Hippocampal formation (tissue), 2 donors: Measurements from ENCODE around the gene COMMD3.
"Not testable (repeated sequence)": the region's sequence is repeated elsewhere in the genome, so short reads cannot be mapped to it uniquely, and the experiment has no call there.

Experiments
- DNase-seq, 2 donors: peaks; one replicate each; lab custom pipeline; 2025; lab: John Stamatoyannopoulos, UW

The COMMD3 gene

DNA sequence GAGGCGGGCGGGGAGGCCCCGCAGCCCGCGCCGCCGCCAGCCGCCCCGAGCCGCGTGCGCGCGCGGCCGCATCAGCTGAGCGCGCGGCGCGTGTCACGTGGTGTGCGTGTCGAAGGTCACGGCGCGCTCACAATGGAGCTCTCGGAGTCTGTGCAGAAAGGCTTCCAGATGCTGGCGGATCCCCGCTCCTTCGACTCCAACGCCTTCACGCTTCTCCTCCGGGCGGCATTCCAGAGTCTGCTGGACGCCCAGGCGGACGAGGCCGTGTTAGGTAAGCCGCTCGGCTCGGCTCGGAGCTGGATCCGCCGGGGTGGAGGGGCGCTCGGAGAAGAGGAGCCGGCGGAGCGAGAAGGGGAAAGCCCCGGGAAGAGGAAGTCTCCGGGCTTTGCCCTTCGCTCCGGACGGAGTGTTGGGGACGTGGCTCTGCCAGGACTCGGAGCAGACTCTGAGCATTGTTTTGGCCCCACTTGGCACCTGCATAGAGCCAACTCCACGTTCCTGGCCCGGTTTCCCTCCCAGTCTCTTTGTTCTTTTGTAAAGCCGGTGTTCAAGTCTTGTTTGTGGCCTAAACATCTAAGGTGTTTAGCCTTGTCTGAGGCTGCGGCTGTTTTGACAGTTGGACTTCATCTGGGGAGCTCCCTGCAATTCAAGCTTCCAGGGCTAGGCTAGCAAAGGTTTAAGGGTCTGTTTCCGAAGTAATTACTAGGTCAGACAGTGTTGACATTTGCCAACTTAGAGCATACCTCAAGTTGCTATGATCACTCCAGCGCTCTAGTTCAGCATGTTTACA is at the start of gene COMMD3:
Gene COMMD3, plus strand, starts transcription at position 103 of the 790 bp plus-strand sequence. Its CDS starts 30 bp downstream, at position 133.
- peak; percentile 84 to 85 for DNase-seq

DNA sequence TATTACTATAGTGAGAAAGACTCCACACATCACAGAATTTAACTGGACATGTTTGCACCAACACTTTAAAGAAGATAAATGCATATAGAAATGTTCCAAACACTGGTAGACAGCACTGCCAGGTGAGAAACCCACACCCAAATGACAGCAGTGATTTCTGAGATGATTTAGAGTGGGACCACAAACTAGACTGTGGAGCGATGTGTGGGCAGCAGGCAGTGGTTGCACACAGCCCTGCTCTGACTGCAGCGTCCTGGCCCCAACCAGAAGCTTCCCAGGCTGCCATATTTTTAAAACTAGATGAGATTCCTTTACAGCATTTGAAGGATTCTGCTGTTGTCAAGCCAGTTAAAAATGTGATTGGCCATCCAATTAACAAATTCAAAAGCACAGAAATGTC is 47.7 kb upstream of the COMMD3 start:
- DNase-seq: no peak

DNA sequence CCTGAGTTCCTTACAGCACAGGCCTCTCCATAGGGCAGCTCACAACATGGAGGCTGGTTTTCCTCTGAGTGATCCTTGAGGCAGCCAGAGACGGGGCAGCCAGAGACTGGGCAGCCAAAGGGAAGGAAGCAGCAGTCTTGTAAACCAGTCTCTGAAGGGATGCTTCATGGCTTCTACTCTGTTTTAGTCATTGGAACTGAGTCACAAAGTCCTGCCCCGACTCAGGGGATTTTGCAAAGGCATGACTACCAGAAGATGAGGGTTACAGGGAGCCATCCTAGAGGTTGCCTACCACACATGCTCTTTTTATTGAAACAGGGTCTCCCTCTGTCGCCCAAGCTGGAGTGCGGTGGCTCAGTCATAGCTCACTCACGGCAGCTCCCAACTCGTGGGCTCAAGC is 44.4 kb upstream of the COMMD3 start:
- DNase-seq: no peak

DNA sequence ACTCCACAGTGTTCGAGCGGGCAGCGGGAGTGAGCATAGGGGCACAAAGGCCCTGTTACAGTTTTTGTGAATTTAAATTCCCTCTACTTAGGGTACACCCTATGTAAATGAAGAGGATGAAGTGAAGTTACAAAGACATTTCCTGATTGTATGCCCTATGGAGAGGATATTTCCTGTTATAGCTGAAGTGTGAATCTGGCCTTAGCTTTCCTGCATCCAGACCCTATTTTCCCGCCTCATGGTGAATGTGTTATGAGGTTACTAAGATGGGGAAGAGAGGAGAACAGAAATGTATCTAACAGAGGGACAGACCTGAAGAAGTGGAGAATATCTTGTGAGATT is 37.8 kb upstream of the COMMD3 start:
- no peak for DNase-seq

DNA sequence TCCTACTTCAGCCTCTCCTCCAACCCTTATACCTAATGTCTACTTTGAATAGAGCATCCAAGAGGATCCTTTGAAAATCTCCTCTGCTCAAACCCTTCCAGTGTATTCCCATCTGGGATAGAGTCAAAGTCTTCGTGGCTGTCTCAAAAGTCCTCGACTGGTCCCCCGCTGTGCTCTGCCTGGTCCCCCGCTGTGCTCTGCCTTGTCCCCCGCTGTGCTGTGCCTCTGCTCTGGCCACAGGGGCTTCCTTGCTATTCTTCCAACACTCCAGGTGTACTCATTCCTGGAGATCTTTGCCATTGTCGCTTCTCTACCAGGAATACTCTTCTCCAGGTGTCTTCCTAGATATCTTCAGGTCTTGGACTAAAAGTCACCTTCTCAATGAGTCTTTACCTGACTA is 36.1 kb upstream of the COMMD3 start:
- no peak for DNase-seq

DNA sequence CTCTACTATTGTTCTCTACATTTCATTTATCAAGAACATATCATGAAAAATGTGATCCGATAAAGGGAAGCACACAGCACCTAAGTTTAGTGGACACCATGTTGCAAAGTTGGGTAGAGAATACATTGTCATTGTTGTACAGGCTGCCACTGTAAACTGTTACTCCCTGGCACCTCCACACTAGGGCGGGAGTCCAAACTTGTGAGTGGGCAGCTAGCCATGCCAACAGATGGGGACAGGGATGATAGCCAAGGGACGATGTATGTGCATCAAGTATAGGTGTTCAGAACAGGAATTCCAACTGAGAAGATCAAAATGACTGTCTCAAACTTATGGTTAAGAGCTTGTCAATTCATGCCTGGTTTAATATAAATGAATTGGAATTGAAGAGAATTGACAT is 31.1 kb upstream of the COMMD3 start:
- DNase-seq: no peak

DNA sequence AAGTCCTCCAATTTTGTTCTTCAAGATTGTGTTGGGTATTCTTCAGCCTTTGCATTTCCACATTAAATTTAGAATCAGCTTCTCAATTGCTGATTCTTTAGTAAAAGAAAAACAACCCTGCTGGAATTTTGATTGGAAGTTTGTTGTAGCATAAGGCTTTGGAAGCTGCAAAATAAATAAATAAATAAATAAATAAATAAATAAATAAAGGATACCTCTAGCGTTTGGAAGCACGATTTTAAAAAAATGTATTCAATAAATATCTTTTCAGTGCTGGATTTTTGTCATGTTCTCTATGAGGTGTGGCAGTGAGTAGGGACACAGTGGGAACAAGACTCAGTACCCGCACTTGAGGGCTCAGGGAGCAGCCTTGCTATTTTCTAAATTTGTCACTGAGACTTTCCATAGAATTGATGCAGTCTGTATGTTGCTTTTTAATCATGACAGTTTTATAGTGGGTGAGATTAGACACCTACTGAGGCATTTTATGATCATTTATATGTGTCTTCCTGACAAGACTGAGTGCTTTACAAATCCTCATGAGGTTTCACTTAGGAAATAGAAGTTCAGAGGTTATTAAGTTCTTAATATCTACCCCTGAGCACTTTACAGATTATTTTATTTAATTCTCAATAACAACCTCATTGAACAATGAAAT is 22.3 kb upstream of the COMMD3 start:
- DNase-seq: no peak

DNA sequence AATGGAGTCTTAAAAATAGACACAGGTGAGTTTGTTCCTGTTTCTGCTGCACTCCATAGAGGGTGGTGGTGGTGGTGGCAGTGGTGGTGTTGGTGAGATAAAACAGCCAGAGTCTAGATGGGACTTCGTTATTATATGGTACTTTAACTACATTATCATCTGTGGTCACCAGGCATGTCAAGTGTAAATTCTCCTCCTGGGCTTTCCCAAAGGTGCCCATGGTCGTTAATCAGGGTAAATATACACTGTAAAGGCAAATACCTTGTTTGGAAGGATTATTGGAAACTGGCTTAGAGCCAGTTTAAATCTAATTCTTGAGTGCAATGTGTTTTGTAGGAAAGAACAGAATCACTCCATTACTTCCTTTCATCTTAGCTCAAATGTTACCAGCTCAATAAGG is 21.5 kb upstream of the COMMD3 start:
- no peak for DNase-seq

DNA sequence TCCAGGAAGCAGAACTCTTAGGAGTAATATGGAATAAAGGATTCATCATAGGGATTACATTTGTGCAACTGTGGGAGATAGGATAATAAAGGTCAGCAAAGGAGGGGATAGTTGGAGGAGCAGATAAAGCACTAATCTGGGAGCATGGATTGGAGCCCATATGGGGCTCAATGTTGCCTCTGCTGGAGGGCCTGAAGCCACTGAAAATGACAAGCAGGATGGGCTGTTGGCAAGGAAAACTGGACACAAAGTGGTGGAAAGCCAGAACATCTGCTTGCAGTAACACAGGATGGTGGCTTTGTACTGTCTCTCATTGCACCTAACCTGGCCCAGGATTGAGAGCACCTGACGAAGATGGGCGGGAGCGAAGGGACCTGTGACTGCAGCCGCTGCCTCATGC is 15.0 kb upstream of the COMMD3 start:
- DNase-seq: no peak

DNA sequence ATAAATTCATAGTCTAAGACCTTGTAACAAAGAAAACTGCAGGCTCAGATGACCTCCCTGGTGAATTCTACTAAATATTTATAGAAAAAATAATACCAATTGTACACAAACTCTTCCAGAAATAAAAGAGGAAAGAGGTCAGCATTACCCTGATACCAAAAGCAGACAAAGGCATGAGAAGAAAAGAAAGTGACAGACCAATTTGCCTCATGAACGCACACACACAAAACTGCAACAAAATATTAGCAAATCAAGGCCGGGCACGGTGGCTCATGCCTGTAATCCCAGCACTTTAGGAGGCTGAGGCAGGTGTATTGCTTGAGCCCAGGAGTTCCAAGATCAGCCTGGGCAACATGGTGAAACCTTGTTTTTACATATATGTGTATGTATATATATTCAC is 12.7 kb upstream of the COMMD3 start:
- no peak for DNase-seq

DNA sequence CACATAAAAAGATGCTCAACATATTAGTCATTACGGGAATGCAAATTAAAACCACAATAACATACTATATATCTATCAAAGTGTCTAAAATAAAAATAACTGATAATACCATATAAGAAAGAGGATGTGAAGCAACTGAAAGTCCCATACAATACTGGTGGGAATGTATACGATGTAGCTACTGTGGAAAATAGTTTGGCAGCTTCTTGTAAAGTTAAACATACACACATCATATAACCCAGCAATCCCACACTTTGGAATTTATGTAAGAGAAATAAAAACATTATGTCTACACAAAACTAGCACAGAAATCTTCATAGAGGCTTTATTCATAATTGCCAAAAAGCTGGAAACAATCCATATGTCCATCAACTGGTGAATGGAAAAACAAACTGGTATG is 10.5 kb upstream of the COMMD3 start:
- no peak for DNase-seq

DNA sequence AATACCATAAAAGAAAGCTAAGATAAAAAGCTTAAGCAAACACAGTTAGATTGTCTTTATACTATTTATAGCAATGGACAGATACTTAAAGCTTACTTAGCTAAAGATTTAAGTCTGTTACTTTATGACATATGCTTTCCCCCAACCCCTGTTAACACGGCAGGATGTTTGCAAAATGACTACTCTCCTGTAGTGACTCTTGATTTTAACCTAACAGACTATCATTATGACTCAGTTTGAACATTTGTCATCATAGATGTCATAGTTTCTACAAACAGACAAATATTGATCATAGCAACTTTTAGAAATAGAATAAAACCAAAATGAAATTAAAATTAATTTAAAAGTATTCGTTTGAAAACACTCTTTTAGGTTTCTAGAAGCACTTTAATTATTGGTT is 7.8 kb upstream of the COMMD3 start:
- DNase-seq: no peak

DNA sequence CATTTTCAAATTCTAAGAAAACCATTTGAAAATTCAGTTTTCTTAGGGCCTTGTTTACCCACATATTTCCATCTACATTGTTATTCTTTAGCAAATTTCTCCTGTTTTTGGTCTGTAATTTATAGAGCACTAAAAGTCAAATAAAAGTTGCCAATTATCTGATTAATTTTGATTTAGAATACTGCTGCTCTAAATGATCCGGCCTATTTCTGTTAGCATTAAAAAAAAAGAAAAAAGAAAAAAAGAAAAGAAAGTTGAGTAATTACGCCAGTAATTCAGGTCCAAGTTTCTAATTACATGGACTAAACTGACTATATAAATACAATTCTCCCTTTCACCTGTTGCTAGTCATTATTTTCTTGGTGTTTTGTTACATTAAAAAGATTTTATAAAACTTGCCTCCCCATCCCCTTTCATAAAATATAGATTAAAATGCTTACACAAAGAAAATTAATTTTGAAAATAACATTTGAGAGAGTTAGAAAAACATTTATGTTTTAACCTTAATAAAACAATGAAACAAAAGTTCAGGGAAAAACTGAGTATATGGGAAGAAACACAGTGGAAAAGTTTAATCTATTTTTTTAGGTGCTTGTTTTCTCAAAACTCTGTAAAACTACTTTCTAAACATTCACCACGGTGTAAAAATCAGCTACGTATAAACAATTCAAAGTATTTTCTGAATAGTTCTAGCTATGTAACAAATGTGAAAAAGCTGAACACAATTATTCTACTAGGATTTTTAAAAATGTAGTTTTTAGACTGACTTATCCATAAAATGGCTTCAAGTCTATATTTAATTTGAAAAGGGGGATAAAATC is 6.8 kb upstream of the COMMD3 start:
- DNase-seq: no peak

DNA sequence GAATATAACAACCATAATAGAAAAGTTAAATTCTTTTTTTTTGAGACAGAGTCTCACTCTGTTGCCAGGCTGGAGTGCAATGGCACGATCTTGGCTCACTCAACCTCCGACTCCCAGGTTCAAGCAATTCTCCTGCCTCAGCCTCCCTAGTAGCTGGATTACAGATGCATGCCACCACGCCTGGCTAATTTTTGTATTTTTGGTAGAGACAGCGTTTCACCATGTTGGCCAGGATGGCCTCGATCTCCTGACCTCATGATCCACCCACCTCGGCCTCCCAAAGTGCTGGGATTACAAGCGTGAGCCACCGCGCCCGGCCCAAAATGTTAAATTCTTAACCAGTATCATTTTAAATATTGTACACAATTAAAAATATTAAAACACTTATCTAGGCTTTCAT is 6.2 kb upstream of the COMMD3 start:
- DNase-seq: not testable (repeated sequence)

DNA sequence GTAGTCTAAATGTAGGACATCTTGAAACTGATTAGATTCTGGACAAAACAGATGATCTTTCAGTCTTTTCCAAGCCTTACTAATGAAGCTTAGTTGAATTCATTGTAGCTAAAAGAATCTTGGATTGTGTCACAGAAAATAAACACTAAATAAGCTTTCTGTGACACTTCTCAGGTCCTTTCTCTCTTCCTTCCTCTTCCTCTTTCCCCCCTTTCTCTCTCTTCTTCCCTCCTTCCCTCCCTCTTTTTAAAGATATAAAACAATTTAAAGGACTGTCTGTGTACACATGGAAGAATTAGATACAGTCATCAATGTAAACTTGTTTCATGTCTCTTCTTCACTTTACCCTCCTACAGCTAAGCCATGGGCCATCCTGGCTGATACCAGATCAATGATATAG is 5.3 kb upstream of the COMMD3 start:
- no peak for DNase-seq

DNA sequence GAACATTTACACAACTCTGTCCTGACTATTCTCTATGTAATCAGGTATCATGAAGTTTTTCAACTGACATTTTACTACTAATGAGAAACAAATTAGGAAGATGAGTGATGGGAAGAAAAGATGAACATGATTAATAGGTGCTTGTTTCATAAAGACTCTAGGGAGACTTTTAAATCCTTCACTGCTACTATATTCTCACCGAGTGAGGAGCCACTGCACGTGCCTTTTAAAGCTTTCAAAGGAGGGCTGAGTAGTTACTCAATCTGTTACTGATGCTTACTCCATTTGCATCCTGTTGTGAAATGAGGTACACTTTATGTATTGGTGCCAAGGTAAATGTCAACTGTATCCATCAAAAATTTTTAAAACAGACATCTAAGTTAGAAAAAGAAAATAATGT is 1.3 kb upstream of the COMMD3 start:
- DNase-seq: no peak

DNA sequence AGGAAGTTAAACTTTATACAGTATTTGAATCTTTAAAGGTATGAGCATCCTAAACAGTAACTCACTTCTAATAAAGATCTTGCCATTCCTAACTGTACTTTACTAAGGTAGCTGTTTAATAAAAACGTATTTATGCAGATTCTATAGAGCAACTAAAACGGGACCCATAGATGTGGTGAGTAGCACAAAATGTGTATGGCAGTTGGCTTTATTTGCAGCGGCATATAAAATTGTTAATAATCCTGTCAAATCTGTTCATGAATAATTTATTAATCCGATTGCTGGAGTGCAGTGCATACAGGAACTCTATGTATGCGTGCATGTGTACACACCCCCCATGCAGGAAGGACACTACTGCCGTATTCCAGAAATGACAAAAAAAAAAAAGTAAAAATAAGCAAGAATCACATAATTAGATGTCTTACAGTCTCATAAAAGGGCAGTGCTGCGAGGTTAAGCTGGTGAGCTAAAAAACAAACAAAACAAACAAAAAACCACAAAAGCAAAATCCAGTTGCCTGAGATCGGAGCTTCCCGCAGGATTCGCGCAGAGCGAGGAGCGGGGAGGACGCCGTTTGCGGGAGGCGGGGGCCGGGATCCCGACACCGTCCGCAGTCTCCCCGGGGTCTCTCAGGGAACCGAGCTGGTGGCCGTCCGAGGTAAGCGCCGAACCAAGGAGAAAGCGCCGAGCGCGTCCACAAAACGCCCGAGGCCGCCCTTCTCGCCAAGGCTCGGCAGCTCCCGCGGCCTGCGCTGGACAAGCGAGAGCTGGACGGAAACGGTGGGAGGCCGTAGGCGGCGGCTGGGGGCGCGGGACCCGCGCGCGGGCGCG is 518 bp upstream of the COMMD3 start:
- DNase-seq: peak in 1 of 2 donors; percentile 39

DNA sequence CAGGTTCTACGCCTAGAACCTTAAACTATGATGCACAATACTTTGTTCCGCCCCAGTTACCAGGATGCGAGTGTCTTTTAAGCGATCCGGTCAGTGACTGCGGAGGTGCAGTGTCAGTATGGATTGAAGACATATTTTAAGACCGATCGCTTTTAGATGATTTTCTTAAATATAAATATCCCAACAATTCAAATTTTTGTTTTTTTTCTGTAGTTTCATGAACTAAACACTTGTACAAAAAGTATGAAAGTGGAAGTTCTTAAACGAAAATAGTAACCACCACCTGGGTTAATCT is 835 bp downstream of the COMMD3 start:
- no peak for DNase-seq

DNA sequence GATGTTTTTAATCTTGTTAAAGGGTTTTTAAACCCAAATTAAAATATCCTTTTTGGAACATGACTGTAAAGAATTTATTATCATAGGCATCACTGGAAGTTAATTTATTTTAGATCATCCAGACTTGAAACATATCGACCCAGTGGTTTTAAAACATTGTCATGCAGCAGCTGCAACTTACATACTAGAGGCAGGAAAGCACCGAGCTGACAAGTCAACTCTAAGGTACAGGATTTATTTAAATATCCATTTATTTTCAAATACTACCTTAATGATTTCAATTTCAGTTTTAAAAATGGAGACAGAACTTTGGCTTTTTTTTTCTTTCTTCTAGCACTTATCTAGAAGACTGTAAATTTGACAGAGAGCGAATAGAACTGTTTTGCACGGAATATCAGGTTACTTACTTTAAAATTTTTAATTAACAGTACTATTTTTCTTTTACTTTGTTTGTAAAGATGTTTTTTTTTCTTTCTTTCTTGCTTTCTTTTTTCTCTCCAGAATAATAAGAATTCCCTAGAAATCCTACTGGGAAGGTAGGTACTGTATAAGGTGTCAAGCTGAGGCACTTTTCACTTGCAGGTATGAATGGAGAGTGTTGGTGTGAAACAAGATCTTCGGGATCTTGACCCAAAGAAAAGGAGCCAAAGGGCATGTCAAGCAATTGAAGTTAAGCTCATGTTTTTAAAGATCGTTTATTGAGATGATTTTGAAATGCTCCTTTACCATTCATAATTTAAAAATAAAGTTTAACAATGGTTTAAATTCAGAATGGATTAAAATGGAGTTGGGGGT is 1.8 kb downstream of the COMMD3 start:
- DNase-seq: no peak

DNA sequence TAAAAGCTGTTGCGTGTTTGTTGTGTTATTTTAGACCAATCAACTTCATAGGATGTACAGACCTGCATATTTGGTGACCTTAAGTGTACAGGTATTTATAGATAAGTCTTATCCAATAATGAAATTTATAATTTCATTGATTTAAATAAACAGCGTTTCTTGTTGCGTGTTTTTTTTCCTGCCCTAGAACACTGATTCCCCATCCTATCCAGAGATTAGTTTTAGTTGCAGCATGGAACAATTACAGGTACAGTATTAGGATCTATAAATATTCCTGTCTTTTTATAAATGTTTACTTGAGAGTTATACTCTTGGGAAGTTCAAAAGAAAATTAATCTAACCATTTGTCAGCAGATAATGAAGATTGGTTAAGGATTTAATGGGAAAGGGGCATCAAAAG is 2.6 kb downstream of the COMMD3 start:
- no peak for DNase-seq

DNA sequence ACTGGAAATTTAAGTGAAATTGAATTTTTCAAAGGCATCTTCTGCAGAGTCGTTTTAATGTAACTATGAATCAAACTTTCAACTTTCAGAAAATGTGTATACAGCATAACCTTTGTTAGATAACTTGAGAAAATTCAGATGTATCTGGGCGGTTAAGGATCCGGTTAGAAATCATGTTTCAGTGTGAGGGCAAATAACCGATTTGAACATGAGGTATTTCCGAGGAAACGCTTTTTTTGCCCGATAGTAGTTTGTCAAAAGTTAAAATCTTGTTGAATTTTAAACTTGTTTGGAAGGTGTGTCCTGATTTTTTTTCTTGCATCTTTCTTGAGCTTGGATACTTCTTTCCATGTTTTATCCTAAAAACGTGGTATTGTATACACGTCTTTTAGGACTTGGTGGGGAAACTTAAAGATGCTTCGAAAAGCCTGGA is 3.4 kb downstream of the COMMD3 start:
- DNase-seq: no peak
